Measurements from ENCODE around the gene MED9. TPM values are rescaled to one million over a fixed set of nuclear protein-coding genes. Genes with fewer than 3 reads are reported as not detected.

MED9 gene
- total RNA-seq, 1 donor from 2014 or later, result 19.1 TPM

- no peak for DNase-seq (ENCODE audit: low spot score)
Observed at GRCh38 chr17:17504341-17505140, 27.7 kb downstream of the MED9 start.

DNA sequence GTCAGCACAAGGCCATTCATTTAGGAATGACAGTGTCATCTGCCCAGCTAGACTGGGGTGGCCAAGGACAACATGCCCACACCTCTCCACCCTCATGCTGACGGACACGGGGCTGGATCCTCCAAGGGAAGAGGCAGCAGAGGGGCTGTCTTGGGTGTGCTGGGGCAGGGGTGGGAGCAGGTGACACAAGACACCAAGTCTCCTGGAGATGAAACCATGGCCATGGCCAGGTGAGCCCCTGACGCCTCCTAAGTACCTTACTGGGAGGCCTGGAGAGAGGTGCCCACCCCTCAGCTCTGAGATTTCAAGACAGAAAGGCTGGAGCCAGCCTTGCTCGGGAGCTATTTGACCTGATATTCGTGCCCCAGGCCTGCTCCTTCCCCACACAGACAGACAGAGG is 28.4 kb downstream of the MED9 start:
- DNase-seq (ENCODE audit: low spot score), result no peak

- DNase-seq (ENCODE audit: low spot score), result no peak
Observed at GRCh38 chr17:17505610-17506171, 28.9 kb downstream of the MED9 start.

GRCh38 chr17:17506181-17506741 is 29.5 kb downstream of the MED9 start:
- DNase-seq (ENCODE audit: low spot score), result no peak

DNA sequence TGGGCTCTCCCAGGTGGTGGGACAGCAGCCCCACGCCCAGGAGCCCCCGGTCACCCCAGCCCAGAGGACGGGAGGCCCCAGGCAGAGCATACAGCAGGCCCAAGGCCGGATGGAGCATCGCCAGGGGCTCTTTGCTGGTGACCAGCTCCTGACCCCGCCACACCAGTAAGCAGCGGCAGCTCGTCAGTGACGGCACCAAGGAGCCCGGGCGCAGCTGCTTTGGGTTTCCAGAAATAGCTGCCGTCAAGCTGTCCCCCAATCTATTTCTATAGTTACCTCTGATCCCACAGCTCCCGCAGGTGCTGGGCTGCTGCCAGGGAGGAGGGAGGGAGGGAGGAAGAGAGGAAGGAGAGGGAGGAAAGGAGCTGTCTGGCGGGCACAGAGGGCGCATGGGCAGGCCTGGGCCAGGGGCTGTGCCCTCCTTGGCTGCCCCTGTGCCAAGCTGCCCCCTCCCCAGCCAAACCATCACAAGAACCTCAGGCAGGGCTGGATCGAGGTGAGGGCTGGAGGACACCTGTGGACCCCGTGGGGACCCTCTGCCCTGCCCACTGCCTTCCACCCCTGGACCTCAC is 30.2 kb downstream of the MED9 start:
- no peak for DNase-seq (ENCODE audit: low spot score)

DNA sequence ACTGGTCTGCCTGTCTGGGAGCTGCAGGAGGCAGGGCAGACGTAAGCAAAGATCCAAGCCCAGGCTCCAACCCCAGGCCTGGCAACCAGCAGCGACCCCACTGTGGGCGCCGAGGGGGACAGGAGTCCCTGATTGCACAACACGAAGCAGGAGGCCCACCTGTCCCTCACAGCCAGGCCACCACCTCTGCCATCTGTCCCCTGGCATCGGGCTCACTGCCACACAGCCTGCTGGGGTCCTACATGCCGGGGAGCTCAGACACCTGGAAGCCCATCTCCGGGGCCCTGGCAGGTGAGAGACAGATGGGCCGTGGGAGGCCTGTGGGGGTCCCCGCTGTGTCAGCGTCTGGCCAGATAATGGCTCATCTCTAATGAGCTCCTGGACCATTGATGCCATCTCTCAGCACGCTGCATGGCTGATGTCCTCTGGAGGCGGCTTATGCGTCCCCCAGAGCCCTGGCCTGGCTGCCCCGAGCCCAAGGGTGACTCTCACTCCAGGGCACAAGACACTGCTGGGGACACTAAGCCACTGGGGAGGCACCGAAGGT is 30.7 kb downstream of the MED9 start:
- DNase-seq (ENCODE audit: low spot score), result no peak

GRCh38 chr17:17508019-17508535 is 31.3 kb downstream of the MED9 start:
- no peak for DNase-seq (ENCODE audit: low spot score)

DNA sequence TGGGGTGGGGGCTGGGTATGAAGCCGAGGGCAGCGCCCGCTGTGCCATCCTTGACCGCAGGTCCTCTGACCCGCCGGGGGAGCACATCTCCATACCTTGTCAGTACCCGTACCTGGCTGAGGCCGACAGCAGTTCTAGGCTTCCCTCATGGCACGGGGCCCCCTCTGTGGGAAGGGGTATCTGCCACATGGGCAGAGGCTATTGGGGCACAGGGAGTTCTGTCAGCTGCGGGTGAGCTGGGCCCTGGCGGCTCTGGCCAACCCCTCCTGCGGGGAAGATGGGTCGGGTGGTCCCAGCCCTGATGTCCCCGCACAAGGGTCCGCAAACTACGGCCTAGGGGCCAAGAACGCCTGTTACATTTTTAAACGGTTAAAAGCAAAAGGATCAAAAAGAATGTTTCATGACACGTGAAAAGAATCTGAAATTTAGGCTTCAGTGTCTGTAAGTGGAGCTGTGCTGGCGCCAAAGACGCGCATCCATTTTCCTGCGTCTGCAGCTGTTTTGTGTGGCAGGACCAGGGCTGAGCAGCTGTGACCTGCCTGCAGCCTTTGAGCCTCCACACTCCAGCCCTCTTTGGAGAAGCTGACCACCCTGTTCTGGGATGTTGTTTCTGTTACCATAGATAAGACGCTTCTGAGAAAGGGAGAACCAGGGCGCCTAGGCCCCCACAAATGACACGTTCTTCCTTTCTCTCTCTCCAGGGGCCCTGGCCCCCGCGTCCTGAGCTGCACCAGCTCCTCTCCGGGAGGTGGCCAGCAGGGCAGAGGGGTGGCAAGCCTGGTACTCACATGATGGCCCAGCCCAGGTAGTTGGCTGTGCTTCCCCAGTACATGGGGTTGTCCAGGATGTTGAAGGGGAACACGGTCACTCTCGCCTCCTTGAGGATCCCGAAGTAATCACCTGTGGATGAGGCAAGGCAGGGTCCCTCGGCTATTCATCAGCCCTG is 32.1 kb downstream of the MED9 start:
- no peak for DNase-seq (ENCODE audit: low spot score)

DNA sequence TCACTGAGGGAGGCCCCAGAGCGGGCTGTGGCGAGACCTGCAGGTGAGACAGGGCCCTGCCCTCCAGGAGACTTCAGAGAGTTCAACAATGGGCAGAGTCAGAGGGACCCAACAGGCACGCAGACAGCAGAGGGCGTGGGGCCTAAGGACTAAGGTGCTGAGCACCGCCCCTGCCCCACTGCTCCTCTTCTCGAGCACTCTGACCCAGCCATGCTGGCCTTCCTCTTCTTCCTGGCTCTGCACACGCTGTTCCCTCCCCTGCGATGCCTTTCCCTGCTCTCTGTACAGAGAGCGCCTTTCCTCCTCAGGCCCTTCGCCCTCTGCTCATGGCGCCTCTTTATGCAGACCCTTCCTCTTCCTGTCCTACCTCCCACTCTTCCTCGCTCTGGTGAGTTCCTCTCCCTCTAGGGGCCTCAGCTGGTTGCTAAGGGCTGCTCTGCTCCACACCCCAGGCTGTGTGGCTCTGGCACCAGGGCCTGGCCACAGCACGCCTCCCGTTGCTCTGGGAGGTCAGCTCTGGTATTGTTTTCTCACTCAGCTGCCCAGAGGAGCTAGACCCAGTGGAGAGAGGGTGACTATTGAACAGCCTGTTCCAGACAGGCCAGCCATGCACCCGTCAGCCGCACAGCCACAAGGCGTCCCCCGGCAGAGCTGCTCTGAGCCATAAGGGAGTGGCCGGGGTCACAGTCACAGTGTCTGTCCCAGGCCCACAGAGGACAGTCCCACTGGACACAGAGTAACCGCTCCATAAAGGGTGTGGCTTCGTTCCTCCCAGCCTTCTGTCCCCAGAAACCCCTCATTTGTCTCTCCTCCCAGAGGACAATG is 33.0 kb downstream of the MED9 start:
- no peak for DNase-seq (ENCODE audit: low spot score)

DNA sequence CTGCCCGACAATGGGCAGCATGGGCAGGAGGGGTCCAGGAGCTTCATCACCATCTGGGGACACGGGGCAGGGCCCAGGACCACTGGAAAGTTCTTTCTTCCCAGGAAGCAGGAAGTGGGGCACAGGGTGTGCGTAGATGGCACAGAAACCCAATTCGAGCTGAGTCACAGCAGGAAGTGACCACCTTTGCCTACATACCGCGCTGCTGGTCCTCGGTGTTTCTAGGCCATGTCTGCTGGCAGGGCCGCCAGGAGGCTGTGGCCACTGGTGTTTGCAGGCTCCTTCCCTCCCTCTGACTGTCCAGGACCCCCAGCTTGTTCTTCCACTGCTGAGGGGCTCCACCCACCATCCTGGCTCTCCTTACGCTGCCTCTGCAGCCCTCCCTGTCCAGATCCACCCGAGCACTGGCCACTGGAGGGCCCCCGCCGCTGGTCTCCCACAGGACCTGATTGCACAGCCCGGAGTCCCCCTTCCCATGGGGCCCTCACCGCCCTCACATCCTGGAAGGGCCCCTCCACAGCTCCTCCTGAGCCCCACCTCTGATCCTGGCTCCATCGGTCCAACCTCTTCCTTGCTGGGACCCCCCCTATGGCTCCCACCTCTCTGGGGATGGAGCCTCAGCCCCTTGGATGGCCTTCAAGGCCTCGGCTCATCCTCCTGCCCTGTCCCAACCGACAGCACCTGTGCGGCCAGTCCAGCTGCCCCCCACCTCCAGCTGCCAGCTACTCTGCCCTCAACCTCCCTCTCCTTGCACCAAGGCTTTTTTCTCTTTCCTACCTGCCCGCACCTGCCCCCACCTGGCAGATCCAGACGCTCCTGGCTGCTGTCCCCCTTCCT is 33.9 kb downstream of the MED9 start:
- DNase-seq (ENCODE audit: low spot score), result no peak

- no peak for DNase-seq (ENCODE audit: low spot score)
Observed at GRCh38 chr17:17511293-17511741, 34.5 kb downstream of the MED9 start.

GRCh38 chr17:17511881-17512858 is 35.4 kb downstream of the MED9 start:
- peak; percentile 67 for DNase-seq (ENCODE audit: low spot score)

GRCh38 chr17:17512866-17513265 is 36.1 kb downstream of the MED9 start:
- DNase-seq (ENCODE audit: low spot score), result no peak

GRCh38 chr17:17513626-17514025 is 36.8 kb downstream of the MED9 start:
- DNase-seq (ENCODE audit: low spot score), result no peak

DNA sequence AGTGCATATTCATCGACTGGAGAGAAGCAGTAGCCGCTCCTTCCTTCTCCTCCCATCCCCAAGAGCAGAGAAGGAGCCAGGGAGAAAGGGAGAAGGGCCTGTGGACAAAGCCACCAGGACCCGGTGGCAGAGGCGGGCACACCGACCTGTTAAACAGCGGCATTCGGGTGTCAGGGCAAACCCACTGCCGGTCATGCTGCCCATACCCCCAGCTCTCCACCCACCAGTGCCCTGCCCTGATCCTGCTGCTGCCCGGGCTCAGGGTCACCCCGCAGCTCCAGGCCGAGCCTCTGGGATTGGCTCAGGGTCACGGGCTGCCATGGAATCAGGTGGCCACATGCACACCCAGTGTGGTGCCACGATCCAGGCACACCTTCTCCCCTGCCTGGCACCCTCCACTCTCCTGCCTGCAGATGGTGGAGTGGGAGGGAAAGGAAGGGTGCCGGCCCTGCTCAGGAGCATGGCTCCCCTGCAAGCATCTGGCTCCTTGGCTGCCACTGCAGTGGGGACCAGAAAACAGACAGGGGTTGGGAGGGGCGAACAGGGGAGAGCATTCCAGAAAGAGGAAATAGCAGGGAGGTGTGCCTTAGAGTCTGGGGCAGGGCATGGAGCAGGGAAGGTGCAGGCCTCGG is 37.7 kb downstream of the MED9 start:
- DNase-seq (ENCODE audit: low spot score), result no peak

DNA sequence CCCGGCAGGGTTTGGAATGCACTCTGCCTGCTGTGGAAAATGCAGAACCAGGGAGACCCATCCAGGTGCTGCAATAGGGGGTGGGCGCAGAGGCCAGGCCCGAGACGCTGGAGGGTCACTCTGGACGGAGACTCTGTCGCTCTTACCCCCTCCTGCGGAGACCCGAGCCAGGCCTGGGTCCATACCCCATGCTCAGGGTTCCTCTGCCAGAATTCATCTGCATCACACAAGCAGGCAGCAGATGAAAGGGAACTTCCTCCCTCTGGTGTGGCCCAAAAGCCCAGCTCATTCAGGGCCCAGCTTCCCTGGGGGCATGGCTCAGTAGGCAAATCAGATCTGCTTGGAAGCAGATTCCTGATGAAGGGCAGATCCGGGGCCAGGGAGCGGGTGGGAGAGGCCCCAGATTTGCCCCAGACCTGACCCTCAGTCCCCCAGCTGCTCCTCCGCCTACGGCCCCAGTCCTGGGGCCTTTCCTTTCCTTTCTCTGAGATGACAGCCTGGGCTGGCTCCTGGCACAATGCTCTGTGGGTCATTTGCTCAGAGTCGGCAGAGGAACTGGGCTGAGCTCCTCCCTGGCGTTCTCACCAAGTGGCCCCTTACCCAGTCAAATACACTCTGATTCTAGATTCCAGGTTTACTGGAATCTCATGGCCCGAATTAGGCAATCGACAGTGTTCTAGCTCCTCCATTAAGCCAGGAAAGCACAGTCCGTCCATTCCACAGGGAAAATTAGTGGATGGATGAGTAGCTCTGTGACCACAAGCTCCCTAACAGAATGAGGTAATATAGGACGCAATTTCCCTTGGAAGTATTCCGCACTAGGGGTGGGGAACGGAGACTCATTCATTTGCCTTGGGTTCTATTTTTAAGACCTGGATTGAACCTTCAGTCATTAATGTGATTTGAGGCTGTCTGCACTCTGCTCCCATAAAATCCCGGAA is 38.5 kb downstream of the MED9 start:
- DNase-seq (ENCODE audit: low spot score), result no peak

Data from ureter (tissue), 1 donor.